GM12874 (cell line): ENCODE results near the gene MBIP.

Experiments
- TF ChIP-seq, protein P1 (sequence below): IDR thresholded peaks from 2 replicates; pipeline ENCODE4 v1.5.1; 2011; ENCODE audit warnings: low read depth, mild to moderate bottlenecking, control low read depth, low read length, moderate library complexity; ENCODE audit not compliant: insufficient read depth

Gene MBIP

DNA sequence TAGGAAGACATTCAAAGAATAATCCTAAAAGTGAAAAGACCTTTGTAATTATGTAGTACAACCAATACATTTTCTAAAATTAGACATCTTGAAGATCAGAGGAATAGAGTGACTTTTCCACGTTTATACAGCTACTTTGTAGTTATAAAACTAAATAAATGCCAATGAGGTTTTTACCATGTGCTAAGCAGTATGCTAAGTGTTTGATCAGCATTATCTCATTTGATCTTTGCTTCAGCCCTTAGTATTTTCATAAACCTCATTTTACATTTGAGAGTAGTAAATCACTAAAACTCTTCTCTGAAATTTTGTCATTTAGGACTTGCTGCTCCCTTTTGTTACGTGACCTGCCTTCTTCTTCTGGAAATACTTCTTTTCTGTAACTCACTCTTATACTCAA is 13.6 kb downstream of the MBIP start:
- TF ChIP-seq, protein P1, sequence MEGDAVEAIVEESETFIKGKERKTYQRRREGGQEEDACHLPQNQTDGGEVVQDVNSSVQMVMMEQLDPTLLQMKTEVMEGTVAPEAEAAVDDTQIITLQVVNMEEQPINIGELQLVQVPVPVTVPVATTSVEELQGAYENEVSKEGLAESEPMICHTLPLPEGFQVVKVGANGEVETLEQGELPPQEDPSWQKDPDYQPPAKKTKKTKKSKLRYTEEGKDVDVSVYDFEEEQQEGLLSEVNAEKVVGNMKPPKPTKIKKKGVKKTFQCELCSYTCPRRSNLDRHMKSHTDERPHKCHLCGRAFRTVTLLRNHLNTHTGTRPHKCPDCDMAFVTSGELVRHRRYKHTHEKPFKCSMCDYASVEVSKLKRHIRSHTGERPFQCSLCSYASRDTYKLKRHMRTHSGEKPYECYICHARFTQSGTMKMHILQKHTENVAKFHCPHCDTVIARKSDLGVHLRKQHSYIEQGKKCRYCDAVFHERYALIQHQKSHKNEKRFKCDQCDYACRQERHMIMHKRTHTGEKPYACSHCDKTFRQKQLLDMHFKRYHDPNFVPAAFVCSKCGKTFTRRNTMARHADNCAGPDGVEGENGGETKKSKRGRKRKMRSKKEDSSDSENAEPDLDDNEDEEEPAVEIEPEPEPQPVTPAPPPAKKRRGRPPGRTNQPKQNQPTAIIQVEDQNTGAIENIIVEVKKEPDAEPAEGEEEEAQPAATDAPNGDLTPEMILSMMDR = no peak

- TF ChIP-seq, protein P1 = no peak
Observed at GRCh38 chr14:36304895-36305294, 15.5 kb downstream of the MBIP start.

DNA sequence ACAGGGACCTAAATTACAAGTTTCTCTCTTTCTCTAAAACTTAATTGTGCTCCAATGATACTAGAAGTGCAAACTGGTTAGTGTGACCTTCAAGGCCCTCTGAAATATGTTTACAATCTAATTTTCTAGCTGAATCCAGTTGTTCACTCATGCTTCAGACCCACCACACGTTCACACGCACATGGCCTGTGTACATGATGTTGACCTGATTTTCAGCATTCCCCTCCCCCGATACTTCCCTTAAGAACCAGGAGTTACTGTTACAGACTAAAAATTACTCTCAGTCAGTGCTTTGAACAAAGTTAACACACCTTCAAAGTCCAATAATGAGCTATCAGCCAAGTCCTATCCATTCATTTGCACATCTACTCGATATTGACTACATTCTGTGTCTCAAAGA is 16.5 kb downstream of the MBIP start:
- TF ChIP-seq, protein P1 = no peak

- TF ChIP-seq, protein P1 = no peak
Observed at GRCh38 chr14:36302823-36303222, 17.6 kb downstream of the MBIP start.

DNA sequence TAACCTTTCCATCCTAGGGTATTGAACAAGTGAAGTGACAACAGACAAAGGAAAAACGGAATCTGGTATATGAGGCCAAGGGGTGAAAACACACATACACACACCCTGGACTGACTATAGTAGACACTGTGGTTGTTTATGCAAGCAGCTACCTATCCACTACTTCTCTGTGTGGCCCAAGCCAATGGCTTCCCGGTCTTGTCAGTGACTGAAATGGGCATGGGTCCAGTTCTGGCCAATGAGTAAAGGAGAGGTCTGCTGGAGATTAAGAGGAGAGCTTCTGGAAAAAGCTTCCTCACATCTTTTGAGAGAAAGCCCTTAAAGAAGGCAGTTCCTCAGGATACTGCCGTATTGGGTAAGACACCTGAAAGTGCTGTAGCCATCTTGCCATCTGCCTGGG is 19.3 kb downstream of the MBIP start:
- TF ChIP-seq, protein P1 = no peak

- TF ChIP-seq, protein P1 = no peak
Observed at GRCh38 chr14:36300337-36300736, 20.1 kb downstream of the MBIP start.

DNA sequence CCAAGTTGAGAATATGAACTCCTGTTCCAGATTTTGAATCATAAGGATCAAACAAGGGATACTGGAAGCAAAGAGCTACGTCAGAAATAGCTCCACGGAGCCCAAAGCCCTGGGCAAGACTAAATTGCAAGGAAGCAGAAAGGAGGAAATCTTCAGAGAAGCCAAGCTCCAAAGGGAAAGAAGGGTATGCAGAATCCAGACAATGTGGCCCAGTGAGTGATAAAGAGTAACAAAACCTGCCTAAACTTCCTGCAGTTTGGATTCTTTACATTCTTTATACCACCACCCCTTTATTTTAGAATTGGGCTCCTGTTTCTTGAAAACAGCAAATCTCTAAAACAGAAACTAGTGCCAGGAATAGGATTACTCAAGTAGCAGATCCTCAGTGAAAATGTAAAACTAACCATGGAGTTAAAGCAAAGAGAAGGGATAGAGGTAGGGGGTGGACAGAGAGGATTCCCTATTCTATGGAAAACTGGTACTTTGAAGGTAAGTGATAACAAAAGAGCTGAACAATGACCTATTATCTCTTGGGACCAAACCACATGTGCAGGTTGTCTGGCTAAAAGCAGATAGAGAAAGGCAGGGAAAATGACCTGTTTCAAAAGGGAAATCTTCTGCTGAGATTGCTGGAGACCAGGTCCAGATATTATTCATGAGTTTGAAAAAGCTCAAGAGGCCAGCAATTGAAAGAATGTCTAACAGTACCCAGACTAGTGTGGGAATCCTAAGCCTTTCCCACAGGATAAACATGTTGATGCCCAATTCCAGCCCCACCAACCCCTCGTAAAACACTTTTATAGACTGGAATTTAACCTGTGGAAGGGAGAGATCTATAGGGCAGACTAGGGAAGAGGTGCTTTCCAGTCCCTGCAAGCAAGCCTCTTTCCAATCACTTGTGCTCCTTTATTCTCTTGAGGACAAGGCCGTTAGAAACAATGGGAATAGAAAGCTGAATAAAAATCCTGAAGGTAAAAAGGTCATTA is 24.5 kb downstream of the MBIP start:
- TF ChIP-seq, protein P1 = no peak
